H1 (cell line): ENCODE data around the gene RARB. TPM values are rescaled to one million over a fixed set of nuclear protein-coding genes. Genes with fewer than 3 reads are reported as not detected.

Source experiments
- CTCF ChIA-PET: fragments of 300-600 bp; sonication (Branson Sonifier 250); formaldehyde crosslinking; loops from one replicate; lab custom pipeline; 2021; ENCODE audit not compliant: partially characterized antibody; lab: Charles Lee
- POLR2A ChIA-PET: fragments of 300-600 bp; sonication (Branson Sonifier 250); formaldehyde crosslinking; loops from one replicate; lab custom pipeline; 2021; ENCODE audit warnings: inconsistent platforms; ENCODE audit not compliant: partially characterized antibody; lab: Charles Lee
- DNase-seq, 2 experiments: peaks; one replicate each; pipeline versions ENCODE4 v3.0.0 to v3.0.0-alpha.2; 2010 to 2022; ENCODE audit warnings: low spot score in 2 of 2, low read depth in 1 of 2, mixed read lengths in 1 of 2
- FAIRE-seq: peaks from 2 replicates; lab custom pipeline; 2011; peaks lifted over from hg19 to GRCh38; lab: Jason Lieb, UNC
- H2AFZ ChIP-seq: 2 replicates; pipeline ENCODE4 v1.8.1; 2012; ENCODE audit warnings: low read length, inconsistent platforms
- H2AK5ac ChIP-seq: 2 replicates; pipeline ENCODE4 v1.6.1; 2013; ENCODE audit warnings: low read depth, low read length
- H2BK120ac ChIP-seq: replicated peaks from 2 replicates; pipeline ENCODE3; 2013; ENCODE audit warnings: low read depth, low read length, inconsistent platforms
- H2BK12ac ChIP-seq: 2 replicates; pipeline ENCODE4 v1.6.1; 2013; ENCODE audit warnings: low read depth, low read length
- H2BK15ac ChIP-seq: 2 replicates; pipeline ENCODE4 v1.6.1; 2013; ENCODE audit warnings: low read length
- H2BK20ac ChIP-seq: 2 replicates; pipeline ENCODE4 v1.6.1; 2013; ENCODE audit warnings: low read length
- H2BK5ac ChIP-seq: 2 replicates; pipeline ENCODE4 v1.6.1; 2013; ENCODE audit warnings: low read depth, low read length
- H3K14ac ChIP-seq: 2 replicates; pipeline ENCODE4 v1.6.1; 2013; ENCODE audit warnings: inconsistent platforms; ENCODE audit not compliant: insufficient read length
- H3K18ac ChIP-seq: 2 replicates; pipeline ENCODE4 v1.6.1; 2013; ENCODE audit warnings: low read length; ENCODE audit errors: extremely low read depth
- H3K23ac ChIP-seq: 2 replicates; pipeline ENCODE4 v1.6.1; 2013; ENCODE audit warnings: inconsistent platforms; ENCODE audit not compliant: insufficient read length
- H3K23me2 ChIP-seq: 2 replicates; pipeline ENCODE4 v1.6.1; 2013; ENCODE audit warnings: low read depth, low read length
- H3K27ac ChIP-seq: 2 replicates; pipeline ENCODE4 v1.6.1; 2011; ENCODE audit warnings: low read depth, low read length, inconsistent platforms
- H3K27me3 ChIP-seq, 4 experiments: replicated peaks in 1 of 4; 1 replicate in 1 of 4; 2 replicates in 3 of 4; pipeline versions ENCODE4 v1.6.1 to v1.8.1; 2011 to 2013; ENCODE audit warnings: low read length in 3 of 4, mild to moderate bottlenecking in 3 of 4, inconsistent platforms in 2 of 4, mixed read lengths in 2 of 4, moderate library complexity in 1 of 4; ENCODE audit not compliant: control insufficient read depth in 3 of 4, insufficient read depth in 3 of 4; ENCODE audit errors: extremely low read depth in 1 of 4
- H3K36me3 ChIP-seq, 4 experiments: 2 replicates each; pipeline versions ENCODE4 v1.6.1 to v1.8.1; 2011 to 2013; ENCODE audit warnings: mild to moderate bottlenecking in 4 of 4, low read length in 3 of 4, moderate library complexity in 2 of 4, control low read depth in 1 of 4, inconsistent platforms in 1 of 4; ENCODE audit not compliant: insufficient read depth in 4 of 4, control insufficient read depth in 2 of 4
- H3K4ac ChIP-seq: replicated peaks from 2 replicates; pipeline ENCODE3; 2013; ENCODE audit warnings: low read length, low read depth, mixed read lengths, inconsistent platforms; ENCODE audit not compliant: insufficient read length
- H3K4me1 ChIP-seq, 4 experiments: replicated peaks in 1 of 4; 1 replicate in 1 of 4; 2 replicates in 3 of 4; pipeline versions ENCODE4 v1.6.1 to v1.8.1; 2011 to 2013; ENCODE audit warnings: low read length in 3 of 4, inconsistent platforms in 2 of 4, mixed read lengths in 1 of 4; ENCODE audit not compliant: insufficient read depth in 4 of 4, control insufficient read depth in 3 of 4
- H3K4me2 ChIP-seq, 2 experiments: 2 replicates each; pipeline versions ENCODE4 v1.6.1 to v1.8.1; 2011 to 2013; ENCODE audit warnings: low read depth in 2 of 2, low read length in 2 of 2, control low read depth in 1 of 2, inconsistent platforms in 1 of 2, mild to moderate bottlenecking in 1 of 2; ENCODE audit not compliant: insufficient read depth in 1 of 2
- H3K4me3 ChIP-seq, 4 experiments: fragments of 200-600, 300-600 bp in 1 of 4; sonication (generic), shearing (Covaris generic), sonication (Bioruptor Twin) in 1 of 4; 2 replicates each; pipeline versions ENCODE4 v1.5.1 to v1.8.1; 2011 to 2016; ENCODE audit warnings: low read length in 4 of 4, low read depth in 3 of 4, control low read depth in 2 of 4, inconsistent platforms in 2 of 4, mild to moderate bottlenecking in 2 of 4, mixed read lengths in 1 of 4, moderate library complexity in 1 of 4; ENCODE audit not compliant: insufficient read depth in 2 of 4; ENCODE audit errors: extremely low read depth in 1 of 4
- H3K56ac ChIP-seq: replicated peaks from 2 replicates; pipeline ENCODE3; 2013; ENCODE audit warnings: low read depth, mild to moderate bottlenecking, mixed read lengths, low read length, inconsistent platforms; ENCODE audit not compliant: insufficient read length
- H3K79me1 ChIP-seq: 2 replicates; pipeline ENCODE4 v1.6.1; 2013; ENCODE audit warnings: low read depth, low read length, control low read depth
- H3K79me2 ChIP-seq, 2 experiments: 2 replicates each; pipeline versions ENCODE4 v1.6.1 to v1.8.1; 2012 to 2013; ENCODE audit warnings: low read length in 2 of 2, mild to moderate bottlenecking in 2 of 2, inconsistent platforms in 1 of 2; ENCODE audit not compliant: insufficient read depth in 2 of 2, control insufficient read depth in 1 of 2
- H3K9ac ChIP-seq, 4 experiments: replicated peaks in 1 of 4; 1 replicate in 1 of 4; 2 replicates in 3 of 4; pipeline versions ENCODE4 v1.6.1 to v1.8.1; 2011 to 2013; ENCODE audit warnings: low read depth in 3 of 4, low read length in 3 of 4, control low read depth in 2 of 4, mild to moderate bottlenecking in 2 of 4, moderate library complexity in 2 of 4, inconsistent platforms in 1 of 4; ENCODE audit errors: extremely low read depth in 1 of 4
- H3K9me3 ChIP-seq, 2 experiments: 2 replicates each; pipeline versions ENCODE4 v1.6.1 to v1.8.1; 2012 to 2013; ENCODE audit warnings: mild to moderate bottlenecking in 2 of 2, moderate library complexity in 2 of 2, control low read depth in 1 of 2, inconsistent platforms in 1 of 2, low read depth in 1 of 2, low read length in 1 of 2, mixed read lengths in 1 of 2; ENCODE audit not compliant: insufficient read depth in 2 of 2
- H4K20me1 ChIP-seq, 2 experiments: replicated peaks in 1 of 2; 2 replicates each; pipeline versions ENCODE3 to v1.8.1; 2011 to 2013; ENCODE audit warnings: inconsistent platforms in 2 of 2, low read length in 2 of 2, mild to moderate bottlenecking in 1 of 2; ENCODE audit not compliant: insufficient read depth in 2 of 2, control insufficient read depth in 1 of 2
- H4K5ac ChIP-seq: 2 replicates; pipeline ENCODE4 v1.6.1; 2013; ENCODE audit warnings: low read length, low read depth, mixed read lengths, inconsistent platforms; ENCODE audit not compliant: insufficient read length
- H4K8ac ChIP-seq: 2 replicates; pipeline ENCODE4 v1.8.0; 2013; ENCODE audit warnings: mild to moderate bottlenecking, moderate library complexity, low read length, inconsistent platforms; ENCODE audit not compliant: insufficient read depth; ENCODE audit errors: extremely low read depth
- H4K91ac ChIP-seq: replicated peaks from 2 replicates; pipeline ENCODE3; 2013; ENCODE audit warnings: low read length, mixed read lengths, inconsistent platforms; ENCODE audit not compliant: insufficient read length
- BACH1 ChIP-seq: IDR thresholded peaks from 2 replicates; pipeline ENCODE4 v1.6.1; 2012; ENCODE audit warnings: low read length, improper control_type of control experiment
- BCL11A ChIP-seq, 2 experiments: IDR thresholded peaks; one replicate each; pipeline ENCODE4 v1.6.1; 2011; ENCODE audit warnings: low read depth in 2 of 2, low read length in 2 of 2, mild to moderate bottlenecking in 2 of 2
- CEBPB ChIP-seq: IDR thresholded peaks from 2 replicates; pipeline ENCODE4 v1.6.1; 2012; ENCODE audit warnings: low read depth, low read length
- CREB1 ChIP-seq: IDR thresholded peaks from 2 replicates; pipeline ENCODE4 v1.6.1; 2012; ENCODE audit warnings: inconsistent platforms
- EP300 ChIP-seq, 2 experiments: IDR thresholded peaks; 1 replicate in 1 of 2; 2 replicates in 1 of 2; pipeline ENCODE4 v1.6.1; 2011 to 2012; ENCODE audit warnings: low read depth in 2 of 2, low read length in 2 of 2, mild to moderate bottlenecking in 2 of 2, borderline replicate concordance in 1 of 2, inconsistent platforms in 1 of 2, moderate library complexity in 1 of 2
- FOSL1 ChIP-seq: IDR thresholded peaks from 2 replicates; pipeline ENCODE4 v1.6.1; 2011; ENCODE audit warnings: mild to moderate bottlenecking, low read depth, low read length, moderate library complexity; ENCODE audit not compliant: insufficient read depth
- GABPA ChIP-seq: IDR thresholded peaks from 2 replicates; pipeline ENCODE4 v1.6.1; 2011; ENCODE audit warnings: mild to moderate bottlenecking, low read length, moderate library complexity, borderline replicate concordance; ENCODE audit not compliant: insufficient read depth
- JUN ChIP-seq: IDR thresholded peaks from 2 replicates; pipeline ENCODE4 v1.6.1; 2011; ENCODE audit warnings: low read depth, mild to moderate bottlenecking, improper control_type of control experiment, low read length
- RAD21 ChIP-seq, 2 experiments: IDR thresholded peaks in 1 of 2; conservative IDR thresholded peaks in 1 of 2; 2 replicates each; pipeline ENCODE4 v1.6.1; 2011; ENCODE audit warnings: low read depth in 2 of 2, low read length in 2 of 2, improper control_type of control experiment in 1 of 2, inconsistent platforms in 1 of 2, mild to moderate bottlenecking in 1 of 2, moderate library complexity in 1 of 2
- RBBP5 ChIP-seq: IDR thresholded peaks from 2 replicates; pipeline ENCODE4 v1.7.1; 2012; ENCODE audit warnings: low read depth, mild to moderate bottlenecking, inconsistent platforms, low read length, moderate library complexity, borderline replicate concordance
- TCF12 ChIP-seq: IDR thresholded peaks from 2 replicates; pipeline ENCODE4 v1.6.1; 2011; ENCODE audit warnings: low read depth, mild to moderate bottlenecking, low read length
- TEAD4 ChIP-seq: IDR thresholded peaks from 2 replicates; pipeline ENCODE4 v1.6.1; 2012; ENCODE audit warnings: low read depth, low read length, inconsistent platforms, mixed read lengths
- WGBS, 2 experiments: shearing (Covaris generic) in 1 of 2; methylation state at CpG; one replicate each; pipeline versions ENCODE4 v1.1.6 to v1.1.7; 2013 to 2015; ENCODE audit warnings: low lambda C conversion rate in 2 of 2, mixed read lengths in 2 of 2, inconsistent platforms in 1 of 2, low coverage in 1 of 2, missing lambda C conversion rate in 1 of 2; ENCODE audit not compliant: insufficient replicate concordance in 2 of 2, insufficient coverage in 1 of 2, insufficient read length in 1 of 2; ENCODE audit errors: extremely low coverage in 1 of 2, missing lambda C conversion rate in 1 of 2; 5-methylcytosine and 5-hydroxymethylcytosine counted together
- polyA plus RNA-seq, 7 experiments: library from polyadenylated mRNA; depleted of rRNA in 3 of 7; stranded (reverse) in 5 of 7; unstranded in 2 of 7; fragments of >200 nt in 5 of 7; fragments of 200-250 nt in 2 of 7; gene quantifications; 1 replicate in 5 of 7; 2 replicates in 1 of 7; 4 replicates in 1 of 7; pipeline versions ENCODE4 v1.2.1 to v1.2.3, GENCODE V29; 2011 to 2013; ENCODE audit warnings: missing spikeins in 2 of 7, mixed read lengths in 2 of 7
- total RNA-seq: library from RNA; stranded (reverse); fragmentation: NEBNext Ultra II Directional; extraction: Animal tissue kit (Norgen Biotek cat#: 25700); gene quantifications from 2 replicates; pipeline ENCODE4 v1.2.1, GENCODE V29; 2021
- TF ChIP-seq, protein P1 (sequence below): IDR thresholded peaks from 2 replicates; pipeline ENCODE4 v1.6.1; 2012; ENCODE audit warnings: low read length, inconsistent platforms

RARB gene
- total and polyA plus RNA-seq, 2 of the 8 experiments (the other 6 are each of a cell fraction or from before 2014, with no cell fraction given) = 0.15 to 0.22 TPM

DNA sequence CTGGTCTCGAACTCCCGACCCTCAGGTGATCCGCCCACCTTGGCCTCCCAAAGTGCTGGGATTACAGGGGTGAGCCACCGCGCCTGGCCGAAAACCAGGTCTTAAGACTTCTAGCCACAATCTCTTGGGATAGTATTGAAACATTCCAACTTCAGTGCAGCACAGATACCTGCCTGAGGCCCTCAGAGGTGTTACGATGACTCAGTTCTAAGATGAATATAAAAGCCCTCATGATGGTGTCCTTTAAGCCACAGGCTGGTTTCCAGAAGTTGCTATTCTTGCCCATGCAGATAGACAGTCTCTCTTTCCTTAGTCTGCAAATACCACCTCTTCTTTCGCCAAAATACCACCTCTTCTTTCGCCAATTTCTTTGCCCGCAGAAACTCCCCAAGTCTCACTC is 69.0 kb downstream of the RARB start:
- Histone ChIP-seq H3K4ac (no peak overlapping the region), H3K4me3 (no peak overlapping the region), H3K23ac (no peak overlapping the region), H2BK5ac (no peak overlapping the region), H3K4me1 (no peaks in the 10 kb centered on the region; a peak in 1 of 7 replicates), H4K8ac (no peak overlapping the region), H3K4me2 (no peak overlapping the region), H3K9ac (no peak overlapping the region), H3K18ac (no peak overlapping the region), H2BK12ac (no peak overlapping the region), H3K27ac (no peak overlapping the region), H3K36me3 (no peaks in the 10 kb centered on the region), H3K9me3 (0 out of 4 replicates have a peak, but pooled peaks cover 0 to 4% of the 10 kb centered on the region in 2 experiments), H4K20me1 (no peaks in the 10 kb centered on the region), H3K79me1 (no peaks in the 10 kb centered on the region), H2BK15ac (no peak overlapping the region), H3K14ac (no peak overlapping the region), H4K5ac (no peak overlapping the region), H2BK20ac (no peak overlapping the region), H3K56ac (no peak overlapping the region), H3K27me3 (no peaks in the 10 kb centered on the region), H2AFZ (no peak overlapping the region), H3K79me2 (no peaks in the 10 kb centered on the region), H2BK120ac (no peak overlapping the region), H4K91ac (no peak overlapping the region), H3K23me2 (no peaks in the 10 kb centered on the region), H2AK5ac (no peak overlapping the region)
- DNase-seq (no peak), FAIRE-seq (no peak)
- ChIA-PET CTCF (interaction anchor here (2.9 kb wide), 1 partner anchor 35 kb away, joined by 8 read pairs; no protein-coding TSS in a partner anchor), POLR2A (no interaction called here)
- WGBS, 2 experiments = 89% methylated on average over 10 of the region's 10 CpGs; no CpG with 5 or more reads in 1 of the 2 experiments
- no peak for TF ChIP-seq CEBPB
- TF ChIP-seq BACH1 = no peak
- no peak for TF ChIP-seq FOSL1
- TF ChIP-seq JUN = no peak
- no peak for TF ChIP-seq CREB1
- no peak for TF ChIP-seq TEAD4
- TF ChIP-seq RAD21 (IDR thresholded peaks at IDR 0.05 in 1 of 2, conservative IDR thresholded peaks at IDR 0.05 in 1 of 2; ENCODE audit: low read depth in 2 of 2, low read length in 2 of 2) = no peak
- TF ChIP-seq EP300 (IDR thresholded peaks at IDR 0.05; ENCODE audit: borderline replicate concordance in 1 of 2, low read depth in 2 of 2, low read length in 2 of 2) = no peak
- TF ChIP-seq, protein P1, sequence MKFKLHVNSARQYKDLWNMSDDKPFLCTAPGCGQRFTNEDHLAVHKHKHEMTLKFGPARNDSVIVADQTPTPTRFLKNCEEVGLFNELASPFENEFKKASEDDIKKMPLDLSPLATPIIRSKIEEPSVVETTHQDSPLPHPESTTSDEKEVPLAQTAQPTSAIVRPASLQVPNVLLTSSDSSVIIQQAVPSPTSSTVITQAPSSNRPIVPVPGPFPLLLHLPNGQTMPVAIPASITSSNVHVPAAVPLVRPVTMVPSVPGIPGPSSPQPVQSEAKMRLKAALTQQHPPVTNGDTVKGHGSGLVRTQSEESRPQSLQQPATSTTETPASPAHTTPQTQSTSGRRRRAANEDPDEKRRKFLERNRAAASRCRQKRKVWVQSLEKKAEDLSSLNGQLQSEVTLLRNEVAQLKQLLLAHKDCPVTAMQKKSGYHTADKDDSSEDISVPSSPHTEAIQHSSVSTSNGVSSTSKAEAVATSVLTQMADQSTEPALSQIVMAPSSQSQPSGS = no peak
- TF ChIP-seq GABPA = no peak
- no peak for TF ChIP-seq RBBP5
- no peak for TF ChIP-seq BCL11A (IDR thresholded peaks at IDR 0.05; ENCODE audit: low read depth in 2 of 2, low read length in 2 of 2)
- no peak for TF ChIP-seq TCF12
